HepG2 (cell line): ENCODE measurements around the gene CDK15. TPM values are rescaled to one million over a fixed set of nuclear protein-coding genes. Genes with fewer than 3 reads are reported as not detected.

Experiments
- PCBP2 ChIP-seq: fragments of 200-400 bp; formaldehyde crosslinking; optimal IDR thresholded peaks from 2 replicates; pipeline ENCODE3; 2018; ENCODE audit warnings: low read length, low read depth; ENCODE audit not compliant: poor library complexity, severe bottlenecking
- ZNF652 ChIP-seq: IDR thresholded peaks from 2 replicates; pipeline ENCODE4 v1.6.1; 2016; ENCODE audit warnings: low read depth, borderline replicate concordance
- polyA plus RNA-seq, 8 experiments: library from polyadenylated mRNA; depleted of rRNA in 3 of 8; stranded (reverse) in 7 of 8; unstranded in 1 of 8; fragments of >200 nt; fragmentation: Illumina TruSeq in 4 of 8; extraction: Trizol in 4 of 8; gene quantifications; 2 replicates each; pipeline versions ENCODE4 v1.2.1 to v1.2.3, GENCODE V29; 2011 to 2016; ENCODE audit warnings: low read depth in 4 of 8, missing spikeins in 1 of 8, mixed read lengths in 1 of 8; ENCODE audit not compliant: insufficient read depth in 1 of 8
- total RNA-seq, 5 experiments: library from RNA; depleted of rRNA; stranded (reverse); fragments of >200 nt; fragmentation: Illumina TruSeq; extraction: Trizol; gene quantifications; 2 replicates each; pipeline ENCODE4 v1.2.3, GENCODE V29; 2016; ENCODE audit warnings: low read depth in 1 of 5
- TF ChIP-seq, protein P1 (sequence below): IDR thresholded peaks from 2 replicates; pipeline ENCODE4 v1.4.0; 2020; ENCODE audit warnings: mild to moderate bottlenecking, missing genetic modification reagents
- TF ChIP-seq, protein P2 (sequence below): sonication (generic); formaldehyde crosslinking; IDR thresholded peaks from 2 replicates; pipeline ENCODE4 v1.5.1; 2020; ENCODE audit warnings: mild to moderate bottlenecking, moderate library complexity, missing genetic modification reagents
- TF ChIP-seq, protein P3 (sequence below): sonication (generic); formaldehyde crosslinking; conservative IDR thresholded peaks from 2 replicates; pipeline ENCODE4 v1.4.0; 2020; ENCODE audit warnings: mild to moderate bottlenecking, missing genetic modification reagents, moderate library complexity

Gene CDK15
- total and polyA plus RNA-seq, 2 of the 13 experiments (the other 11 are each of a cell fraction or from before 2014, with no cell fraction given) = not detected

- TF ChIP-seq, protein P1, sequence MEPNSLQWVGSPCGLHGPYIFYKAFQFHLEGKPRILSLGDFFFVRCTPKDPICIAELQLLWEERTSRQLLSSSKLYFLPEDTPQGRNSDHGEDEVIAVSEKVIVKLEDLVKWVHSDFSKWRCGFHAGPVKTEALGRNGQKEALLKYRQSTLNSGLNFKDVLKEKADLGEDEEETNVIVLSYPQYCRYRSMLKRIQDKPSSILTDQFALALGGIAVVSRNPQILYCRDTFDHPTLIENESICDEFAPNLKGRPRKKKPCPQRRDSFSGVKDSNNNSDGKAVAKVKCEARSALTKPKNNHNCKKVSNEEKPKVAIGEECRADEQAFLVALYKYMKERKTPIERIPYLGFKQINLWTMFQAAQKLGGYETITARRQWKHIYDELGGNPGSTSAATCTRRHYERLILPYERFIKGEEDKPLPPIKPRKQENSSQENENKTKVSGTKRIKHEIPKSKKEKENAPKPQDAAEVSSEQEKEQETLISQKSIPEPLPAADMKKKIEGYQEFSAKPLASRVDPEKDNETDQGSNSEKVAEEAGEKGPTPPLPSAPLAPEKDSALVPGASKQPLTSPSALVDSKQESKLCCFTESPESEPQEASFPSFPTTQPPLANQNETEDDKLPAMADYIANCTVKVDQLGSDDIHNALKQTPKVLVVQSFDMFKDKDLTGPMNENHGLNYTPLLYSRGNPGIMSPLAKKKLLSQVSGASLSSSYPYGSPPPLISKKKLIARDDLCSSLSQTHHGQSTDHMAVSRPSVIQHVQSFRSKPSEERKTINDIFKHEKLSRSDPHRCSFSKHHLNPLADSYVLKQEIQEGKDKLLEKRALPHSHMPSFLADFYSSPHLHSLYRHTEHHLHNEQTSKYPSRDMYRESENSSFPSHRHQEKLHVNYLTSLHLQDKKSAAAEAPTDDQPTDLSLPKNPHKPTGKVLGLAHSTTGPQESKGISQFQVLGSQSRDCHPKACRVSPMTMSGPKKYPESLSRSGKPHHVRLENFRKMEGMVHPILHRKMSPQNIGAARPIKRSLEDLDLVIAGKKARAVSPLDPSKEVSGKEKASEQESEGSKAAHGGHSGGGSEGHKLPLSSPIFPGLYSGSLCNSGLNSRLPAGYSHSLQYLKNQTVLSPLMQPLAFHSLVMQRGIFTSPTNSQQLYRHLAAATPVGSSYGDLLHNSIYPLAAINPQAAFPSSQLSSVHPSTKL (CRISPR knock-in tag) = 0 out of 2 replicates have a peak, but pooled peaks have one; percentile 21
- TF ChIP-seq ZNF652 (CRISPR knock-in tag) (peak; percentile 87), PCBP2 (no peak)
- TF ChIP-seq, protein P2, sequence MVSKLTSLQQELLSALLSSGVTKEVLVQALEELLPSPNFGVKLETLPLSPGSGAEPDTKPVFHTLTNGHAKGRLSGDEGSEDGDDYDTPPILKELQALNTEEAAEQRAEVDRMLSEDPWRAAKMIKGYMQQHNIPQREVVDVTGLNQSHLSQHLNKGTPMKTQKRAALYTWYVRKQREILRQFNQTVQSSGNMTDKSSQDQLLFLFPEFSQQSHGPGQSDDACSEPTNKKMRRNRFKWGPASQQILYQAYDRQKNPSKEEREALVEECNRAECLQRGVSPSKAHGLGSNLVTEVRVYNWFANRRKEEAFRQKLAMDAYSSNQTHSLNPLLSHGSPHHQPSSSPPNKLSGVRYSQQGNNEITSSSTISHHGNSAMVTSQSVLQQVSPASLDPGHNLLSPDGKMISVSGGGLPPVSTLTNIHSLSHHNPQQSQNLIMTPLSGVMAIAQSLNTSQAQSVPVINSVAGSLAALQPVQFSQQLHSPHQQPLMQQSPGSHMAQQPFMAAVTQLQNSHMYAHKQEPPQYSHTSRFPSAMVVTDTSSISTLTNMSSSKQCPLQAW (CRISPR knock-in tag) = peak; percentile 63
- TF ChIP-seq, protein P3, sequence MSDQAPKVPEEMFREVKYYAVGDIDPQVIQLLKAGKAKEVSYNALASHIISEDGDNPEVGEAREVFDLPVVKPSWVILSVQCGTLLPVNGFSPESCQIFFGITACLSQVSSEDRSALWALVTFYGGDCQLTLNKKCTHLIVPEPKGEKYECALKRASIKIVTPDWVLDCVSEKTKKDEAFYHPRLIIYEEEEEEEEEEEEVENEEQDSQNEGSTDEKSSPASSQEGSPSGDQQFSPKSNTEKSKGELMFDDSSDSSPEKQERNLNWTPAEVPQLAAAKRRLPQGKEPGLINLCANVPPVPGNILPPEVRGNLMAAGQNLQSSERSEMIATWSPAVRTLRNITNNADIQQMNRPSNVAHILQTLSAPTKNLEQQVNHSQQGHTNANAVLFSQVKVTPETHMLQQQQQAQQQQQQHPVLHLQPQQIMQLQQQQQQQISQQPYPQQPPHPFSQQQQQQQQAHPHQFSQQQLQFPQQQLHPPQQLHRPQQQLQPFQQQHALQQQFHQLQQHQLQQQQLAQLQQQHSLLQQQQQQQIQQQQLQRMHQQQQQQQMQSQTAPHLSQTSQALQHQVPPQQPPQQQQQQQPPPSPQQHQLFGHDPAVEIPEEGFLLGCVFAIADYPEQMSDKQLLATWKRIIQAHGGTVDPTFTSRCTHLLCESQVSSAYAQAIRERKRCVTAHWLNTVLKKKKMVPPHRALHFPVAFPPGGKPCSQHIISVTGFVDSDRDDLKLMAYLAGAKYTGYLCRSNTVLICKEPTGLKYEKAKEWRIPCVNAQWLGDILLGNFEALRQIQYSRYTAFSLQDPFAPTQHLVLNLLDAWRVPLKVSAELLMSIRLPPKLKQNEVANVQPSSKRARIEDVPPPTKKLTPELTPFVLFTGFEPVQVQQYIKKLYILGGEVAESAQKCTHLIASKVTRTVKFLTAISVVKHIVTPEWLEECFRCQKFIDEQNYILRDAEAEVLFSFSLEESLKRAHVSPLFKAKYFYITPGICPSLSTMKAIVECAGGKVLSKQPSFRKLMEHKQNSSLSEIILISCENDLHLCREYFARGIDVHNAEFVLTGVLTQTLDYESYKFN (CRISPR knock-in tag) = peak; percentile 43
Observed at GRCh38 chr2:201936817-201937216, 130.5 kb downstream of the CDK15 start (continued).
